Left forelimb (tissue), 1 donor: ENCODE measurements around the gene RNF215.
"Not testable (repeated sequence)": the region's sequence is repeated elsewhere in the genome, so short reads cannot be mapped to it uniquely, and the experiment has no call there.

Experiments used
- DNase-seq: peaks from one replicate; pipeline ENCODE4 v3.0.0-alpha.2; 2018; ENCODE audit warnings: low spot score

Gene RNF215

GRCh38 chr22:30361916-30362650 lies 25.1 kb downstream of the RNF215 start:
- DNase-seq: no peak

DNA sequence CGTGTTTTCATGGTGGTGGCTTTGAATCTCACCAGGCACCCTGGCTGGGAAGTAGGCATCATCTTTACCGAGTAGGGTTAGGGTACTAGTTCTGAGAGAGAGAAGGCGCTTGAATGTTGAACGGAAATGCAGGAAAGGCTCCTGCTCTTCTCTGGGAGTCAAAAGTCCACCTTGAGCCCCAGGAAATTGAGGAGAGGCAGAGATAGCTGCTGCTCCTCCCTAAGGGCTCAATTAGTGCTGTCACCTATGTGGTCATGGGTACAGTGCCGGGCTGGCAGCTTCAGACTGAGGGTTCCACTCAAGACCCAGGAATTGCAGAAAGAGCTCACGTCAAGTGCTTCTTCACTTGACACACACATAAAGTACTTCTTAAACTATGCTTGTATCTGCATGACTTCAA lies 28.7 kb downstream of the RNF215 start:
- DNase-seq: no peak

DNA sequence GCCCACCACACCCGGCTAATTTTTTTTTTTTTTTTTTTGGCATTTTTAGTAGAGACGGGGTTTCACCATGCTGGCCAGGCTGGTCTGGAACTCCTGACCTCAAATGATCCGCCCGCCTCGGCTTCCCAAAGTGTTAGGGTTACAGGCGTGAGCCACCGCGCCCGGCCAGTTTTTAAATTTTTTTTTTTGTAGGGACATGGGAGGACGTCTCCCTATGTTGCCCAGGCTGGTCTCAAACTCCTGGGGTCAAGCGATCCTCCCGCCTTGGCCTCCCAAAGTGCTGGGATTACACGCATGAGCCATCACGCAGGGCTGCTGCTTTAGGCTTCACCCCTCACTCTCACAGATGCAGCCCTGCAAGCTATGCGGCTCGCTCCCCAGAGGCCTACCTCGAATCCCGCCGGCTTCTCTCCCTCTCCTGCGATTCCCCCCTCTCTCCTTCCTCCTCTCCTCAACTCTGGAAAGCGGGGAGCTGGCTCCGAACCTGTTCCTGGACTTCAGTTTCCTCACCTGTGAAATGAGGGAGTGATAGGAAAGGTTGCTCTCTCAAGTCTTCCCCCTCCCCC lies 29.5 kb downstream of the RNF215 start:
- no peak for DNase-seq

GRCh38 chr22:30357236-30357570 lies 30.0 kb downstream of the RNF215 start:
- no peak for DNase-seq

DNA sequence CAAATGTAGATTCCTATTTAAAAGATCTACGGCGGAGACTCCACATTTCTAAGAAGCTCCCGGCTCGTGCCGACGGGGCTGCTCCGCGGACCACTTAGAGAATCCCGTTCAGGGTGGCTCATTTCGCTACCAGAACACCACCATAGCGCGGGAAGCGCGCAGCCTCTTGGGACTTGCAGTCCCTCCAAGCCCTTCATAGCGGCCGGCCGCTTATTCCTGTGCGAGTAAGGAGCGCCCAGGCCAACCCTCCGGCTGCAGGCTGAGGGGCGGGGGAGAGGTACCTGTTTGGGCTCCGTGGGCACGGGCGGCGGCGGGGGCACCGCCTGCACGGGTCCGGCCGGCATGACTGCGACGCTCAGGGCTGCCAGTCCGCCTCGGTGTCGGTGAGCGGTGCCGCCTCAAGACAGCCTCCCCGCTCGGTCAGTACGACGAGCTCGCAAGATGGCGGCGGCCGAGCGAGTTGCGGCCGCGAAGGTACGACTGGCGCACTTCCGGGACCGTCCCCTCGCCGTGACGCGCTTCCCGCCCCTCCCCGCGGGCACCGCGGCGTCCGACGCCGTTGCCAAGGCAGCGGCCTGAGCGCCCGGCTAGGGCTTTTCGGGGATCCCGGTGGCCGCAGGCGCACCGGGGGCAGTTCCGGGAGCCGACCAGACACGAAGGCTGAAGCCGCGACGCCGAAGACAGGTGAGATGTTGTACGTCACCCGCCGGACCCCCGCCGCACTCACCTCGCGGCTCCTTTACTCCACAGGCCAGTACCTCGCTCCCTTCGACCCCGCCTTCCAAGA lies 30.6 kb downstream of the RNF215 start, which contains the start of the genes CCDC157 and SF3A1:
Gene CCDC157 (plus strand): TSS at position 559 of the 787 bp plus-strand sequence. CDS start 8,994 bp downstream, outside the sequence.
Gene SF3A1 (minus strand): TSS at position 446 of the 787 bp plus-strand sequence. CDS start 102 bp downstream, at position 344.
- DNase-seq: peak; percentile 94

- no peak for DNase-seq
Observed at GRCh38 chr22:30354644-30355043, 32.6 kb downstream of the RNF215 start.

DNA sequence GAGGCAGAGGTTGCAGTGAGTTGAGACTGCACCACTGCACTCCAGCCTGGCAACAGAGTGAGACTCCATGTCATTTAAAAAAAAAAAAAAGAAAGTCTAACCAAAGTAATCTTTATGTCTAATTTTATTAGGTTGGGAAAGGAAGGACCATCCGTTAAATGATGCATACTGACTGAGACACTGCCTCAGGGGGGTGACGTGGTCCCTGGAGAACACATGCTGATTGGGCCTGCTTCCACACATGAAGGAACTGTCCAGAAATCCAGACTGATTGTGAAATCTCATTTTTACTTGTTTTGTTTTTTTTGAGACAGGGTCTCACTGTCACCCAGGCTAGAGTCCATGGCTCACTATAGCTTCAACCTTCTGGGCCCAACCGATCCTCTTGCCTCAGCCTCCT lies 36.0 kb downstream of the RNF215 start:
- no peak for DNase-seq

- DNase-seq: no peak
Observed at GRCh38 chr22:30348809-30349208, 38.4 kb downstream of the RNF215 start.

GRCh38 chr22:30348404-30348803 lies 38.8 kb downstream of the RNF215 start:
- no peak for DNase-seq

DNA sequence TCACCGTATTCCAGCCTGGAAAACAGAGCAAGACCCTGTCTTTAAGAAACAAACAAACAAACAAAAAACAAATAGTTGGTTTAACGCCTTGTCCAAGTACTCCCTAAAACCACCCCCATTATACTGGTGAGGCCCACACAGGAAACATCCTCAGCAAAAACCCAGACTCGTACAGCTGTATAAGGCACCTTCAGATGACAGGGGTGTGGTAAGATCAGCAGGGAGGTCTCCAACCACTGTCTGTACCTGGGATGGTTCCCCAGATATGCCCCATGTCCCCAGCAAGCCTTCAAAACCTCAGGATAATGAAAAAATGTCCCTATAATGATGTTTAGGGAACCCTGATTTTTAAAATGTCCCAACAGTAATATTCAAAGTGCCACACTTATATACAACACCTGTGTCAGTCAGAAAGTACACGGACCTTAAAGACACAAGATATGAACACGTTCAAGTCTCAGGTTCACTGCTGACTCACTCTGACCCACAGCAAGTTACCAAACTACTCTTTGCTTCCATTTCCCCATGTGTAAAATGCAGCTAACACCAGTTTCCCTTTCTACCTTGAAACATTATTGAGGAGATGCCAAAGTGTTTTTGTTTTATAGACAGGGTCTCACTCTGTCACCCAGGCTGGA lies 39.8 kb downstream of the RNF215 start:
- DNase-seq: no peak

DNA sequence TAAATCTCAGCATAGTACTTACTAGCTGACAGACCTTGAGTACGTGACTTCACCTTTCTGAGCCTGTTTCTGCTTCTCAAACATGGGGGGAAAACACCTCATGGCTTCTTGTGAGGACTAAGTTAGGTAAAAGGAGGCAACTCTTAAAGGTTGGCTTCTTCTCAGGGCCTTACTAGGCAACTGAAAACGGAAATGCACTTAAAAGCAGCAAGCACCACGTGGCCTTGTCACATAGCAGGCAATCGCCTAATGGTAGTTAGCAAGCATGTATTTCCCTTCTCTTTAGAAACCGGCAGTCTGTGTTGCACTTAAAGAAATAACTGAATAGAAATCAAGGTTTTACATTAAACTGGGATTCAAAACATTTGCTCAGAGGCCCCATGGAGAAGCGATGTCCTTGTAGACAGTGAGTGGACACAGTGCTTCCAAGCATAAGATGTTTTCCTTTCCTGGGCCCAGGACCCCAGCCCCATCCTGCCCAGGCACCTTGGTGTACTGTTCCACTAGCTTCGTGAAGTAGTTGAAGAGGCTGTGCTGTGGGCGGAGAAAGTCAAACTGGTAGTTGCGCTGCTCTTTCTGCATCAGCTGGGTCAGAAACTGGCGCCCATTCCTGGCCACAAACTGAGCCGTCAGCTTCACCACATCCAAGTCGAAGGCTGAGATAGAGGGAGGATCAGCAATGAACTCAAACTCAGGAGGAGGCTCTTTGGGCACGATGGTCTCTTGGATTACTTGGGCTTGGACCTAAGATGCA lies 42.6 kb downstream of the RNF215 start:
- DNase-seq: no peak

- DNase-seq: no peak
Observed at GRCh38 chr22:30340911-30341685, 46.1 kb downstream of the RNF215 start.

GRCh38 chr22:30338802-30339201 lies 48.4 kb downstream of the RNF215 start:
- DNase-seq: no peak

DNA sequence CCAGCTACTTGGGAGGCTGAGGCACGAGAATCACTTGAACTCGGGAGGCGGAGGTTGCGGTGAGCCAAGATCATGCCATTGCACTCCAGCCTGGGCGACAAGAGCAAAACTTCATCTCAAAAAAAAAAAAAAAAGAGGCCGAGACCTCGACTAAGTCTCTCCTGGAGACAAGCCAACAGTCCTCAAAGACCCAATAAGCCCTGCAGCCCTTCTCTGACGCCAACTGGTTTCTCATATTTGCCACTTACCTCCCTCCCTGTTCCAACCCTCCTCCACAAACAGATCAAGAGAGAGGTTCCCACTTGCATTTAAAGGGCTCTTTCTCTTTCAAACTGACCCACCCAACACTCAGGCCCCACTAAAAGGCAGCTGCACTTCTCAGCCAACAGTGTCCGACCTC lies 48.9 kb downstream of the RNF215 start:
- not testable (repeated sequence) for DNase-seq

DNA sequence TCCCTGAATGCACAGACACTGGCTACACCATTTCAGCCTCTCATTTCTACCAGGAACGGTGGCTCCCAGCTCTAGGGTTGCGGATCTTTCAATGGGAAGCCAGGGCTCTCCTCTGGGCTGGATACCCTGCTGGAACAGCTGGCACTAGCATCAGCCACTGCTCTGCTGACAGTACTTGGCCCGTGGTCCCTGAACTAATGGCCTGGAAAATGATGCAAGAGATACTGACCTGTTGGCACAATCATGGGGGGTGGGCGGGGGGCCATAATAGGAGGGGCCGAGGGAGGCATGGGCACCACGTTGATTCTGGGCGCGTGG lies 49.8 kb downstream of the RNF215 start:
- DNase-seq: no peak

DNA sequence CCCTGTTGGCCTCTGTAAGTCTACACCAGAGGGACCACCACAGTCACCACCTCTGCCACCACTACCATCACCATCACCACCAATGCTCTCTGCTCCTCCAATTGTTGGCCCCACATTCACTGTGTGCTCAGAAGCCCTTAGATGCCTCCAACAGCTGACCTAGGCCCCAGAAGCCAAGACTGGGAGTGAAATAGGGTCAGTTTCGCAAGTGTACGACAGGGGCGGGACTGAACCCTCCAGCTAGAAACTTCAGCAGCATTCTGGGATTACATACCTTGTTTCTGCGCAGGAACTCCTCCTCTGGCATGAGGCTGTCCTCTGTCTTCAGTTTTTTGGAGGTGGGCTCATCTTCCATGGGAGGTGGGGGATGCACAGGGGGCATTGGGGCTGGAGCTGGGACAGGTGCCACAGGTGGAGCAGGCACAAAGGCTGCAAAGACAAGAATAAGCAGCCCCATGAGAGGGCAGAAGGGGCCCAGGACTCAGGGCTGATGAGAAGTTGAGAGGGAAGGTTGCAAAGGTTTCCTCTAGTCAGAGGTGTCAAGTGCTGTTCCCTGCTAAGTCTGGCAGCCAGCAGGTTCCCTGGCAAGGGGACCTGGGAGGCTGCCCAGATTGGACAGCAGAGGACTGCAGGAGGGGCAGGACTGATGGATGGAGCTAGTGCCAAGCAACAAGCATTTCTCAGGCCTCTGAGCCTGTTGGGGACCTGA lies 50.3 kb downstream of the RNF215 start:
- DNase-seq: no peak

DNA sequence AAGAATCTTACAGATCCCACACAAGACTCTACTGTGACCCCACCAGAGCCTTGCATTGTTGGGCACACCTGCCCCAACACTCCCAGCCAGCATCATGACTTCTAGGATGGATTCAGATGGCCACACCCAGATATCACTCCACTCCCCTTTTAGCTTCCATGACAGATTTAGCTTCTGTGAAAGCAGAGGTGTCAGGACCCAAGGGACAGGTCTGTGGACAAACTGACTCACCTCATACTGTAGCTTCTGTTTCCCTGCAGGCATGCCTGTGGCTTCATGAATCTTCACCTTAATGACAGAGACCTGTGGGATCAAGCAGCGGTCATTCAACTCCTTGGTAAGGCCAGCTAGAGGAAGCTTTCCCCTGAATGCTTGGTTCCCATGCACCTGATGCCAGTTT lies 52.0 kb downstream of the RNF215 start:
- no peak for DNase-seq

DNA sequence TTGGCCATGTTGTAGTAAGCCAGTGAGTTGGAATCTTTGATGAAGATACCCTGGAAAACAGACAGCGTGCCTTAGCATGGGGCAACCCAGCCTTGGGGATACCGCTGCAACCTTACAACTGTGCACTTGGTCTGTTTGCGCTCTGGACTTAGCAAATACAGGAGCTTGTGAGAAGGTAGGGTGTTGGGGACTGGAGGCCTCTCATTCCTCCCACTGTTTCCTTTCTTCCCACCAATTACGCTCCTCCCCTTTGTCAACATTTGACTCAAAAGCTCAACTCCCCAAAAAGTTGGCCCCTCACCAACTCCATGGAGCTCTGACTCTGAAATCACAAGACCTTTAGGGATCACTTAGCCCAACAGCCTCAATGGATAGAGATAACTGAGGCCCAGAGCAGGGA lies 52.6 kb downstream of the RNF215 start:
- DNase-seq: no peak

DNA sequence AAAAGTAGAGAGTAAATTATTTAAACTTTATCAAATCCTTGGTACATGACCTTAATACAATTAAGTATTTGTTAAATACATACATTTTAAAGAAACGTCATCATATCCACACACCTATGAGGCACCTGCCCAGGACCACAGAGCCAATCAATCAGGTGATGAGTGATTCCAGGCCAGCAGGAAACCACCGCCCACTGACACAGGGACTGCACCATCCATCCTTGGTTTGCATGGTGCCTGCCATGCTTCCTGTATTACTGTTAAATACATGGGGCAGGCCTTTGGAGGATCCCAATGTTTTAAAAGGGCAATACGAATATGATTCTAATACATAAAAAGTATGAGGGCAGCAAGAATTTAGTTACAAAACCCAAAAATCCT lies 53.5 kb downstream of the RNF215 start:
- DNase-seq: no peak

DNA sequence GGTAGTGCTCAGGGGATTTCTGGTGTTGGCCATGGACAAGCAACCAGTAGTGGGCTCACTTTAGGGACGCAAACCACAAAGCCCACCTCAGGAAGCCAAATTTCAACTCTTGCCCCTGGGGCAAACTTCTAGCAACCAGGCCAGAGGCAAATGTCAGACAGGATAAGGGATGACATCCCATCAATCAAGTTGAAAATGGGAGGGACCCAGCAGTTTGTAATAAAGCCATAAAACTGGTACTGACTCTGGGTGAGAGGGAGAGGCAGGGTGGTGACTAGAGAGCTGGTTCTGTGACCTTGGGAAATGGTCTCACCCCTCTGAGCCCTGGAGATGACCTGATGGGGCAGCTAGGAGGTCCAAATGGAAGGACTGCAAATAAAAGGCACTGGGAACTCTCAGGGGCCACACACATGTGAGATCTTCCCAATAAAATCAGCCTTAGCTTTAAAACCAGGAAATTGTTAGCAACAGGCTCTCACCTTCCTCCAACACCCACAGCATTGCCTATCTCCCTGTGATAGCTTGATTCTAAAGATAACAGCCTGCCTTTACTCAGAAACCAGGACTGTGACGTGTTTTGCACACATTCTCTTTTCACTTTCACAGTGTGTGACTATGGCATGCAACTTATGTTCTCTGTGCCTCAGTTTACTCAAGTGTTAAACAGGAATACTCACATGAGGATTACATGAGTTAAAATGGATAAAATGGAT lies 54.1 kb downstream of the RNF215 start:
- DNase-seq: no peak
